Raji (cell line): Measurements from ENCODE around the gene GPA33.

Source experiments
- POLR2A ChIP-seq: IDR thresholded peaks from 2 replicates; pipeline ENCODE4 v1.6.1; 2011; ENCODE audit warnings: low read depth, low read length, control low read depth; ENCODE audit not compliant: insufficient read depth

Gene GPA33

DNA sequence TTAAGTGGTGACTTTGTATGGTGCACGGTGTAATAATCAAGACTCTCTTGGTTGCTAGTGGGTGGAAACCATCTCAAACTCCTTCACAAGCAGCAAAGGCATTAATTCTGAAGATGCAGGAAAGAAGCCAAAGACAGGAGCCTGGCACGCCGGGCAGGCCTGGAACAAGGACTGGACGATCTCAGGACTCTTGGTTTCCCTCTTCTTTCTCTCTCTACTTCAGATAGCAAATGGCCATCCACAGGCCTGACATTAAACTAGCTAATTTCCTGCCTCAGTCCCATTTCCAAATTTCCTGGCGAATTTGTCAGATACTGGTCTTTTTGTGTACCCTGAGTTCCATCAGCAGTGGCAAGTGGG lies 31.9 kb upstream of the GPA33 start:
- TF ChIP-seq POLR2A: no peak

DNA sequence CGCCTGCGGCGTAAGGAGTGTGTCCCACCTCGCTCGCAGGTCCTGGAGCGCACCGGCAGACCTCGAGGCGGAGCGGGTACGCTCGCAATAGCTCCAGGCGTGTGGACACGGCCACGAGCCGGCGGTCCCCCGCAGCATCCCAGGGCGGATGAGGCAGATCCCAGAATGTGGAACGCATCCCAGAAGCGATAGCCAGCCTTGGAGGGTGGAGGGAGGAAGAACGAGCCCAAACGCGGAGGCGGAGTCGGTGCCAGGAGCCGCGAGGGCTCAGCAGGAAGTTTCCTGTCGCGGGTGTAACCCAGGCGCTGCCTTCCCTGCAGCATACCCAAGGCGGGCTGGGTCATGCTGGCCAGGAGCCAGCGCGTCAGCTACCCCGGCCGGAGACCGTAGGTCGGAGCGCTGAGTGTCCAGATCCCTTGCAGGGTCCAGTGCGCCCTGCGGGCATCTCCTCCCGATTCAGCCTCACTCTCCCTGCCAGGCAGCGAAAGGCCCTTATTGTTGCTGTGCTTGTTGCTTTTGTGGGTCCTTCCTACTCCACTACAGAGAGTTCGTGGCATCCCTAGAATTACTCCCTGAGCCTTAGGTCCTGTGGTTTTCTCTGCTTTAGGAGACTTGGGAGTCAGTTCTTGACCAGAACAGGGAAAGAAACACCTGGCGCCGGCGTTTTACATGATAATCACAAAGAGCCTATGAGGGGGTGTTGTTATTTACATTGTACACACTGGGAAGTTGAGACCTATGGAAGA lies 31.4 kb upstream of the GPA33 start:
- TF ChIP-seq POLR2A: no peak

DNA sequence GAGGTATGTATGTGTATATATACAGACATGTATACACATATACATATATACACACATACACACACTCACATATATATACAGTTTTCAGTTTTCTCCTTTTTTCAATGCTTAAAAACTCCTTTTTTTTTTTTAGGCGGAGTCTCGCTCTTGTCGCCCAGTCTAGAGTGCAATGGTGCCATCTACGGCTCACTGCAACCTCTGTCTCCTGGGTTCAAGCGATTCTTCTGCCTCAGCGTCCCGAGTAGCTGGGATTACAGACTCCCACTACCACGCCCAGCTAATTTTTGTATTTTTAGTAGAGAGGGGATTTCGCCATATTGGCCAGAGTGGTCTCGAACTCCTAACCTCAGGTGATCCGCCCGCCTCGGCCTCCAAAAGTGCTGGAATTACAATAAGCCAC lies 30.7 kb upstream of the GPA33 start:
- TF ChIP-seq POLR2A: no peak

DNA sequence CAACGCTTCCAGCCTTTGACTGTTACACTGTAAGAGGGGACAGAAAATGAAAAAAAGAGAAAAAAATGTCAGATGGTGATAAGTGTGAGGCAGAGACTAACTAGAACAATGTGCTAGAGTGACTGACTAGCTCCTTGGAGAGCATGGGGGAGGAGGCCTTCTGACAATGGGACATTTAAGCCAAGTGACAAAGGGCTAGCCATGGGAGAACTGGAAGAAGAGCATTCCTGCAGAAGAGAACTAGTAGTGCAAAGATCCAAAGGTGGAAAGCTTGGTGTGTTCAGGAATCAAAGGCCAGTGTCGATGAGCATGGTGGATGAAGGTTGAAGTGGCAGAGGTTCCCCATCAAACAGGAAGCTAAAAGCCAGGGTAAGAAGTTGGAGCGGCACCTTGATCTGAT lies 29.5 kb upstream of the GPA33 start:
- TF ChIP-seq POLR2A: no peak

DNA sequence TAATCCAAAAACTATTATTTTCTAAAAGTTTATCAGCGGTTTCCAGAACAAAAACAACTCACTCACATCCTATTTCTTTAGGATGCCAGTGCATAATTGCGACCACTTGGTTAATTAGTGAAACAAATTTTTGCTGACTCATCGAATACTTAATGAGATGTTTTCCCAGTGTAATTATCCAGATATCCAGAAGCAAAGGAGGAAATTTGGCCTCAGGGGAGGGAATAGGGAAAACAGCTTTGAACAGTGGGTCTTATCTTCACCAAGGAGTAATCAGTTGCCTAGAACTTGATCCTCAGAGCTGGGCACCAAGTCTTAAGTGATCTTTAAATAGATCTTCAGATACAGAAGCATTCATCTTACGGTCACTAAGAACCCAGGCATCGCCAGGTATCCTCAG lies 28.0 kb upstream of the GPA33 start:
- TF ChIP-seq POLR2A: no peak

DNA sequence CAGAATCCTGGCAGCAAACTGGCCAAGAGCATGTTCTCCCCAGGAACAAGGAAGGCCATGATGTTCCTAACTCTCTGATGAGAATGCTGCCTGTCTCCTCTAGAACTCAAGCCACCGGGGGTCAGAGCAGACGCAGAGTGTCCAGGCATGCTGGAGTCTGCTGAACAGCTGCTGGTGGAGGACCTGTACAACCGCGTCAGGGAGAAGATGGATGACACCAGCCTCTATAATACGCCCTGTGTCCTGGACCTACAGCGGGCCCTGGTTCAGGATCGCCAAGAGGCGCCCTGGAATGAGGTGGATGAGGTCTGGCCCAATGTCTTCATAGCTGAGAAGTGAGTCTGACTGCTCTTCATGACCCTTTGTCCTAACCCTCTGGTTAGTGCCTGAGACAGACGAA lies 27.0 kb upstream of the GPA33 start:
- TF ChIP-seq POLR2A: no peak

DNA sequence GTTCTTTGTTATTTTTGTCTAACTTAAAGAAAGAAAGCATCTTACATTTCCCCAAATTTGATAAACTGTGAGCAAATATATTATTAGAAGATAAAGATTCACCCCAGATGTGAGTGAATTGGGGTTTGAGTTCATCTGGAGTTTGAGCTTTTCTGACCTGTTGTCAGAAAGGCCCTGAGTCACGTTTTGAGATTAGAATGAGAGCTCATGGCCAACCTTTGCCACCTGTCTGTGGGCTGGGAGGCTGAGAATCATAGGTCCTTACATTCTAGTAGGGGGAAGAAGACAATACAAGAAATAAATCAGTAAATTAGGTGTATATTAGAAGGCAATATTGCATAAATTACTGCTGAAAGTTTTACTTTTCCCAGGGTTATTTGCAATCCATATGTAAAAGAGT lies 26.0 kb upstream of the GPA33 start:
- TF ChIP-seq POLR2A: no peak

DNA sequence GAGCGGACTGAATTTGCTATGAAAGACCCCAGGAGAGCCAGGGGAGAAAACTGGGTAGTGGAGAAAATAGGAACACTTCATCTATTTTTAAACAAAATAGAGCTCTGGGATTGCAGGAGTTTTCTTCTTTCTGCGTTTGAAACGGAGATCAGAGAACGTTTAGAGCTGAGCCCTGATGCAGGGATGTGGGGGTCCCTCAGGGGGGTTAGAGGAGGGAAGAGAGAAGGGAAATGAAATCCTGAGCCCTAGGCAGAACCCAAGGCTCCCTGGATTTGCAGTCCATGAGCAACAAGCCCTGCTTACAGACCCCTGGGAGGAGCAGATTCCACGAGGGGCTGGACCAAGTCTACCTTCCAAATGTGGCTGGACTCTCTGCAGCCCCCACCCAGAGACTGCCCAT lies 25.5 kb upstream of the GPA33 start:
- TF ChIP-seq POLR2A: no peak

DNA sequence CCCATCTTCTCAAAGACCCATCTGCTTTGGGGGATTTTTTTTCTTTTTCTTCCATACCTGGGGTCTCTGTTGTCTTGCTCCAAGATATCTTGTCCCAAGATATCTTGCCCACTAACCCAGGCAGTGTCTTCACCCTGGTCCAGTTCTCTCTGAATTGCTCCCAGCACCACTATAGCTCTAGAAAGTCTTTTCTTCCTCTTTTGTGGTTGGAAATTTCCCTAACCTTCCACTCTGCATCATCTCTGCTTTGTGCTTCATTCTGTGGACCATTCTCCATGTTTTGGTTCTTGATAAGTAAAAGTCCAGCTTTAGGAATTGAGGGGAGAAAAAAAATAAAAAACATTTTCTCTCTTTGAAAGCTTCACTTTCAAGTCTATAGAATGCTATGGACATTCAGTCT lies 24.5 kb upstream of the GPA33 start:
- TF ChIP-seq POLR2A: no peak

DNA sequence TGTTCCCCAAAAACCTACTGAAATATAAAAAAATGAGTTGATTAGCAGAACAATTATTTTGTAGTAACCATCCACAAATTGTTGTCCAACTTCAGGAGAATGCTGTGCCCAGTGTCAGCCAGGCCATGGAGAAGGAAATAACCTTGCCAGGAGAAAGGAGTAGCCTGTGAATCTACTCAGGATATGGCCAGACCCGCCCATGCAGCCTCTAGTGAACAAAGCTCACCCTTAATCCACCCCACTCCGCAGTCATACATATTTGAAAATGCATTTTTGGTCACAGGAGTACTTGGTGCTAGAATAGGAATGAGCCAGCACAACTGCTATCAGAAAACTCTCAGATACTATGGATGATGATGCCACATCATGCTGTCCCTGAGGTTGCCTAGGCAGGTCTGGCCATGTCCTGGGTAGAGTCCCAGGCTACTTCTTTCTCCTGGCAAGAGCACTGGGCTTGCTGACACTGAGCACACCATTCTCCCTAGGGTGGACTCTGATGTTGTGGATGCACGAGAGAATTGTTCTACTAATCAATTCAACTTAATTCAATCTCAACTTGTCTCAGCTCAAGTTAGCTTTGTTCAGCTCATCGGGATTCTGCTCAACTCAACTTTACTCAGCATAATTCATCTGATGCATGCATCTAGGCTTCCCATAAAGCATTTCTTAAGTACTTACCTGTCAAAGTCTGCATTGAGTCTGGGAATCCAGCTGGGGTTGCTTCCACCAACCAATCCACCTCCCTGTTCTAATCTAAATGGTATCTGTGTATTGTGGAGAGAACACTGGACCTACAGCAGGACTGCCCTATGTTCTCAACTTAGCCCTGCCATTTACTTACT lies 21.9 kb upstream of the GPA33 start:
- TF ChIP-seq POLR2A: no peak

DNA sequence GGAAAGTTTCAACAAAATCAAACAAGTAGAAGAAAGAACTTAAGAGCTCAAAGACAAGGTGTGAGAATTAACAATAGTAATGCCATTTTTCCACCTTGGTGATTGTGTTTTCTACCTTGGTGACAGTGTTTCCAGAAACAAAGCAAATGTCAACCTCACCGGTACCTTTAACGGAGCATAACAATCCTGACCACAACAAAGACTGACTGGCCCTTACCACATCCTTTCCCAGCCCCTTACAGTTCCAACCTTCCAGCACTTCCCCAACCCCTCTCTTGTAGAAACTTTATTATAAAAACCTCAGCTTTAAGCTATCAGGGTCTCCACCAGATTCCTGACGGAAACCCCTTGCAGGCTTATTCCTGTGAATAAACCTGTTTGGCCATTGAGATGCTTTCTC lies 20.4 kb upstream of the GPA33 start:
- no peak for TF ChIP-seq POLR2A

DNA sequence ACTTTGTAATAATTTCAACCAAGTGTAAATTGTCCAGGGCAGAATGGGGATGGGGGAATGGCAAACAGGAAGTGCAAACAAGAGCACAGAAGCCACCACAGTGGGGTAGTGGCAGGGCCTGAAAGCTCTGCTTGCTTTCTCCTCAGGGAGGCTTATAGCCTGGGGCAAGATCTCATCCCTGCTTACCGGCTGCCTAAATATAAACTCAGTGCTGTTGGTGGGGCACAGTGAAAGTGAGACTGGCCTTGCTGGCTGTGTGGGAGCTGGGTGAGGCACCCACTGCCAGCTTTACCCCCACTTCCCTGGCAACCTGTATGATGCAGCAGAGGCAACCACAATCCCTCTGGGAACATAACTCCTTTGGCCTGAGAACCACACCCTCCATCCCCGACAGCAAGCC lies 18.9 kb upstream of the GPA33 start:
- TF ChIP-seq POLR2A: no peak

DNA sequence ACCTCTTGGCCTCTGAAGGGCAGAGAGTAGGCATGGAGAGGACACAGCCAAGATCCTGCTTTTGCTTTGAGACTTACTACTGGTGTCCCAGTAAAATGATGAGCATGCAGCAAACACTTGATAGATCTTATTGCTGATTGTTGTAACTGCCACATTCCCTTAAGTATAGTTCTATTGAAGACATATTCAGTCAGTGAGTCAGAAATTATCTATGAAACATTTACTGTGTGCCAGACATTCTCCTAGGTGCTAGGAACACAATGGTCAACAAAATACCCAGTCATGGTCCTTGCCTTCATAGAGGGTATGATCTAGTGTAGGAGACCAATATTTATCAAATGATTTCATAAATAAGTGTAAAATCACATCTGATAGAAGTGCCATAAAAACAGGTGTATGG lies 17.3 kb upstream of the GPA33 start:
- TF ChIP-seq POLR2A: no peak

DNA sequence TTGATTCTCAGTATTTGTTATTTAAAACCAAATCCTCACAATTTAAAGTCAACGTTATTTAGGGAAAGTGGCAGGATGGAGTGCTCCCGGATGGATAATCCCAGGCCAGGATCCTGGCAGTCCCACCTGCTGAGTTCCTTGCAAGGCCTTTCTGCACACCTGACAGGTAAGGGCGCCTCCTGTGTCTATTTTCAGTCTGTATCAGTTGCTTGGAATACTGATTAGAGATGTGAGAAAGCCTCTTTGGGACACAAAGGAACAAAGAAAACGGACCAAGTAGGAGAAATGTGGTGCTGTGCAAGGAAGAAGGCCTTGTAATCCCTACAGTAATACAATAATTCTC lies 15.9 kb upstream of the GPA33 start:
- TF ChIP-seq POLR2A: no peak

DNA sequence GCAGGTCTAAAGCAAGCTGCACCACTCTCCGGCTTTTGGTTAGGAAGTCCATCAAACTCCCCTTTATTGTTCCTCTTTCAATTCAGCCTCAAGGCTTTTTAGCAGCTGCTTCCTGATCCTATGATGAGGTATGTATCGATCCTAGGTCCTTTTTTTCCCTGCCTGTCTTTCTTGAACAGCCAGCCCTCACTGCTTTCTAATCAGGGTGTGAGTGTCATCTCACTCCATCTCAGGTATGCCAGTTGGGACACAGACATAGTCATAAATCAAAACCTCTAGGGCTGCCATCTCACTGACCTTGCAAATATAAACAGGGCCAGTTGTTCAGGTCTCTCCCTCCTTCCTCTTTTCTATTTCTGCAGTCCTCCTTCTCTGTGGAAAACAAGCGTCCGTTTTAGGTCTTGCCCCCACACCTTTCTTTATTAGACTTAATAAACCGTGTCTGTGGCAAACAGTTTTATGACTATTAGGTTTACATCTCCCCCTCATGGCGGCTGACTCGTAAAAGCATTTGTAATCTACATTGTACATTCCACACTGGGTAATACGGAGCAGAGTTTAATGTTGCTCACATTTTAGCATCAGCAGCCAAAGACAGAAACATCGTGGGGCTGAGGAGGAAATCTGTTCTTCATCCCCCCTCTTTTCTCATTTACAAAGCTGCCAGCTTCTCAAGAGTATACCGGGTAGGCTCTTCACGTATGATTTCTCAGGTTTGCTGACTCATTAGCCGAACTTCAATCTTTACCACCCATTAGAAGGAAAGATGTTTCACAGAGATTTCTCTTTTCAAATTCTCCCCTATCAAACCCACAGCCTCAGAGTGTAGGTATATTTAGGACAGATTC lies 15.3 kb upstream of the GPA33 start:
- TF ChIP-seq POLR2A: no peak

DNA sequence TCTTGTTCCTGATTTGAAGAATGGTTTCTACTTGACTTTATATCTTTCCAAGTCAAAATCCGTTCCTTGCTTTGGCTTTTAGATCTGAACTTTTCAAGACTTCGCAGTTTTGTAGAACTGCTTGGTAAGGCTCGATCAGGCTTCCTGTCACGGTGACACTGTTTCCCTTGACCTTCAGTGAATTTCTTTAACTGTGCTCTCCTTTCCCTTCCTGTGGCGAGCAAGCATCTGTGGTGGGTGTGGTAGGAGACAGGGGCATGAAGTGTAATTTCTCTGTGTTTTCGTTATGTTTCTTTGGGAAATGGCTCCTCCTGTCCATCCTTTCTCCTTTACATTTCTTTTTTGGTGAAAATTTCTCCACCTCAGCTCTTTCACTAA lies 14.1 kb upstream of the GPA33 start:
- no peak for TF ChIP-seq POLR2A
